Peyer's patch (tissue), 4 donors: ENCODE data around the gene KAZN. TPM values are rescaled to one million over a fixed set of nuclear protein-coding genes. Genes with fewer than 3 reads are reported as not detected.

Experiments
- DNase-seq, 3 donors: peaks; one replicate each; pipeline ENCODE4 v3.0.0-alpha.2; 2017 to 2019
- H3K27ac ChIP-seq, 4 donors: fragments of 200-600 bp; sonication (generic); one replicate each; pipeline ENCODE4 v1.5.1; 2016 to 2019
- H3K27me3 ChIP-seq, 2 donors: fragments of 200-600 bp; sonication (generic); one replicate each; pipeline ENCODE4 v1.5.1; 2019
- H3K36me3 ChIP-seq, 3 donors: fragments of 200-600 bp; sonication (generic); one replicate each; pipeline ENCODE4 v1.5.1; 2016 to 2019
- H3K4me1 ChIP-seq, 4 donors: fragments of 200-600 bp; sonication (generic); one replicate each; pipeline ENCODE4 v1.5.1; 2016 to 2019
- H3K4me3 ChIP-seq, 4 donors: fragments of 200-600 bp; sonication (generic); 1 replicate in 3 of 4; 2 replicates in 1 of 4; pipeline ENCODE4 v1.5.1; 2016 to 2019; ENCODE audit warnings: mild to moderate bottlenecking in 1 of 4
- H3K9me3 ChIP-seq, 4 donors: fragments of 200-600 bp; sonication (generic); one replicate each; pipeline ENCODE4 v1.5.1; 2016 to 2019; ENCODE audit warnings: mild to moderate bottlenecking in 1 of 4
- POLR2A ChIP-seq, 2 donors: fragments of 450-650 bp; IDR thresholded peaks; one replicate each; pipeline ENCODE4 v1.5.1; 2017; ENCODE audit warnings: antibody characterized with exemption in 2 of 2, mild to moderate bottlenecking in 2 of 2, moderate library complexity in 2 of 2
- total RNA-seq, 4 donors: library from RNA; depleted of rRNA; stranded (reverse); fragments of >200 nt; gene quantifications; one replicate each; pipeline ENCODE4 v1.1.0, GENCODE V29; 2016
- TF ChIP-seq, protein P1 (sequence below), 6 experiments: fragments of 450-650 bp in 4 of 6; fragments of 200-600 bp in 2 of 6; sonication (generic) in 1 of 6; IDR thresholded peaks; one replicate each; pipeline ENCODE4 v1.5.1; 2017 to 2019; ENCODE audit warnings: antibody characterized with exemption in 6 of 6, mild to moderate bottlenecking in 3 of 6, moderate library complexity in 1 of 6

KAZN gene
- total RNA-seq, 4 donors from 2014 or later = 14.9 to 25.5 (median 21.7) TPM

DNA sequence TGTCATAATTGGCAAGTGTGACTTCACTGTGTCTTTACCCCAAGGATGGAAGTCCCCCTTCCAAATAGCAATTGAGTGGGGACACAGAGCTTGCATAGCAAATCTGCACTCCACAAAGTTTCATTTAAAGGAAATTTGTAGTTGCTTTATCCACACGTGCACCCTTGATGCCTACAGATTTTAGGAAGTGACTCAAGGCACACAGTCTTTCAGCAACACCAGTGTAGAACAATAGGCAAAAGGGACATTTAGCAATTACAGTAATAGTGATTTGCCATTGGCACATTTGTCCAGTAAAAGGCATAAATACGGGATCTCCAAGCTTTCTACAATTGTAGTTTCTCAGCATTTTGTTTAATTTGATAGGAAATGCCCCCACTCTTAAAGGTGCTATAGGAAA is 43.4 kb upstream of the KAZN start:
- TF ChIP-seq POLR2A (IDR thresholded peaks at IDR 0.05) = no peak
- TF ChIP-seq, protein P1, sequence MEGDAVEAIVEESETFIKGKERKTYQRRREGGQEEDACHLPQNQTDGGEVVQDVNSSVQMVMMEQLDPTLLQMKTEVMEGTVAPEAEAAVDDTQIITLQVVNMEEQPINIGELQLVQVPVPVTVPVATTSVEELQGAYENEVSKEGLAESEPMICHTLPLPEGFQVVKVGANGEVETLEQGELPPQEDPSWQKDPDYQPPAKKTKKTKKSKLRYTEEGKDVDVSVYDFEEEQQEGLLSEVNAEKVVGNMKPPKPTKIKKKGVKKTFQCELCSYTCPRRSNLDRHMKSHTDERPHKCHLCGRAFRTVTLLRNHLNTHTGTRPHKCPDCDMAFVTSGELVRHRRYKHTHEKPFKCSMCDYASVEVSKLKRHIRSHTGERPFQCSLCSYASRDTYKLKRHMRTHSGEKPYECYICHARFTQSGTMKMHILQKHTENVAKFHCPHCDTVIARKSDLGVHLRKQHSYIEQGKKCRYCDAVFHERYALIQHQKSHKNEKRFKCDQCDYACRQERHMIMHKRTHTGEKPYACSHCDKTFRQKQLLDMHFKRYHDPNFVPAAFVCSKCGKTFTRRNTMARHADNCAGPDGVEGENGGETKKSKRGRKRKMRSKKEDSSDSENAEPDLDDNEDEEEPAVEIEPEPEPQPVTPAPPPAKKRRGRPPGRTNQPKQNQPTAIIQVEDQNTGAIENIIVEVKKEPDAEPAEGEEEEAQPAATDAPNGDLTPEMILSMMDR (IDR thresholded peaks at IDR 0.05) = no peak
- DNase-seq = no peak

DNA sequence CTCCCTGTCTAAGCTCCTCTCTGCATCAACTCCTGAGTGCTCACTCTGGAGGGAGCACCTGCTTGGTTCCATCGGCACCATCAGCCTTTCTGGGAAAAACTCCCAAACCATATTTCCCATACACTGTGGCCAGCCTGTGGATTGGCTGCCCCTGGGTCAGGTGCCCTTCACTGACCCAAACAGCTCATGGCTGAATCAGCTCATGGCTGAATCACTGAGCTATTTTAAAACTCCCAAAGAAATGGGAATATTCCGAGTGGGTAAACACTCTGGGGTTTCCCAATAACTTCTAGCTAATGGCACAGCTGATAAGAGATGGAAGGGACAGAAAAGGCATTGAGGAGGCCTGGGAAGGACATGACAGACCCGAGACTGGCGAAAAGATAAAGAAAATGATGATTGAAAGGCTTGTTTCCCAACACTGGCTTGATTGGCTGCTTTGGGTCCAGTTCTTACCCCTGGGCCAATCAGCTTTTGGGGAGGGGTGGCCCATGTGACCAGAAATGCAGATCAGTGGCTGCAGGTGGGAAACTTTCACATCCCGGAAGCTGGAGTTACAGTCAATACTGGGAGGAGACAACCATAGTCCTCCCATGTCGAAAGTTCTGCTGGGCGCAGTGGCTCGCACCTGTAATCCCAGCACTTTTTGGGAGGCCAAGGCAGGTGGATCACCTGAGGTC is 37.3 kb upstream of the KAZN start:
- DNase-seq = no peak
- no peaks in the 10 kb centered on the region for H3K36me3 ChIP-seq
- TF ChIP-seq, protein P1 (IDR thresholded peaks at IDR 0.05) = no peak
- TF ChIP-seq POLR2A (IDR thresholded peaks at IDR 0.05) = no peak
- H3K27ac ChIP-seq = no peak overlapping the region
- no peaks in the 10 kb centered on the region for H3K27me3 ChIP-seq
- H3K4me3 ChIP-seq = no peak overlapping the region
- H3K4me1 ChIP-seq = no peaks in the 10 kb centered on the region
- H3K9me3 ChIP-seq = no peaks in the 10 kb centered on the region

More for the DNA sequence above, 43.4 kb upstream of the KAZN start:
- Histone ChIP-seq H3K27me3 (no peaks in the 10 kb centered on the region), H3K4me1 (no peaks in the 10 kb centered on the region), H3K36me3 (no peaks in the 10 kb centered on the region), H3K27ac (no peak overlapping the region), H3K9me3 (no peaks in the 10 kb centered on the region), H3K4me3 (no peak overlapping the region)

DNA sequence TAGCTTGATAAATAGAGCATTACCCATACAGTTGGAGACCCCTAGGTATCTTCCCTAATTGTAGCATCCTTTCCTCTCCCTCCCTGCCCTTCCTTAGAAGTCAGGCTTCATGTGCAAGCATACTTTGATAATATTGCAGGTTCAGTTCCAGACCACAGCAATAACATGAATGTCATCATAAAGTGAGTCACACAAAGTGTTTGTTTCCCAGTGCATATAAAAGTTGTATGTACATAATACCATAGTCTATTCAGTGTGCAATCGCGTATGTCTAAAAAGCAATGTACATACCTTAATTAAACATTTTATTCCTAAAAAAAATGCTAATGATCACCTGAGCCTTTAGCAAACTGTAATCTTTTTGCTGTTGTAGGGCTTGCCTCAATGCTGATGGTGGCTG is 33.4 kb upstream of the KAZN start:
- no peak overlapping the region for H3K27ac ChIP-seq
- H3K27me3 ChIP-seq = no peaks in the 10 kb centered on the region
- H3K36me3 ChIP-seq = no peaks in the 10 kb centered on the region
- DNase-seq = no peak
- TF ChIP-seq, protein P1 (IDR thresholded peaks at IDR 0.05) = no peak
- TF ChIP-seq POLR2A (IDR thresholded peaks at IDR 0.05) = no peak
- H3K4me3 ChIP-seq = no peak overlapping the region
- peaks cover 0 to 2% (median 0%) of the 10 kb centered on the region in 4 donors for H3K9me3 ChIP-seq
- no peaks in the 10 kb centered on the region for H3K4me1 ChIP-seq

DNA sequence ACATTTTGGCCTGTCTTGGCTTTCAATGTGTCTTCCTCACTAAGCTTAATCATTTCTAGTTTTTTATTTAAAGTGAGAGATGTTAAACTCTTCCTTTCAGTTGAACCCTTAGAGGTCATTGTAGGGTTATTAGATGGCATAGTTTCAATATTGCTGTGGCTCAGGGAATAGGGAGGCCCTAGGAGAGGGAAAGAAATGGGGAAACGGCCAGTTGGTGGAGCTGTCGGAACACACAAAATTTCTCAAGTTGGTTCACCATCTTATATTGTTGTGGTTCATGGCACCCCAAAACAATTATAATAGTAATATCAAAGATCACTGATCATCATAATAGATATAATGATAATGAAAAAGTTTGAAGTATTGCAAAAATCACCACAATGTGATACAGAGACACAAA is 31.4 kb upstream of the KAZN start:
- no peaks in the 10 kb centered on the region for H3K4me1 ChIP-seq
- TF ChIP-seq POLR2A (IDR thresholded peaks at IDR 0.05) = no peak
- TF ChIP-seq, protein P1 (IDR thresholded peaks at IDR 0.05) = no peak
- H3K4me3 ChIP-seq = no peak overlapping the region

DNA sequence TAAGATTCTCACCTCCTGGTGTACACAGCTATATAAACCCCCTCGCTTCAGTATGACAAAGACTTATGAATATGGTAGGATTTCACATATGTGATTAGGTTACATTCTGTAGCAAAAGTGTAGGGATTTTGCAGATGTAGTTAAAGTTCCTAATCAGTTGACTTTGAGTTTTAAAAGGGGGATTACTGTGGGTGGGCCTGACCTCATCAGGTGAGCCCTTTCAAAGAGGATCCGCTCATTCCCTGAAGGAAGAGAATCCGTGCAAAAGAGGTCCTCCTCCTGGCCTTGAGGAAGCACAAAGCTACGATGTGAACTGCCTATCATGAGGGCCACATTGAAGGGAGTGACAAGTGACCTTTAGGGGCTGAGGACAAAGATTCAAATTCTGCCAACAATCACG is 30.6 kb upstream of the KAZN start:
- Histone ChIP-seq H3K4me3 (no peak overlapping the region), H3K27me3 (no peaks in the 10 kb centered on the region), H3K27ac (no peak overlapping the region), H3K4me1 (no peaks in the 10 kb centered on the region), H3K36me3 (no peaks in the 10 kb centered on the region), H3K9me3 (peaks cover 0 to 2% (median 0%) of the 10 kb centered on the region in 4 donors)
- TF ChIP-seq, protein P1 (IDR thresholded peaks at IDR 0.05) = no peak
- no peak for TF ChIP-seq POLR2A (IDR thresholded peaks at IDR 0.05)
- DNase-seq = no peak

More for the DNA sequence above, 31.4 kb upstream of the KAZN start:
- no peak for DNase-seq
- Histone ChIP-seq H3K36me3 (no peaks in the 10 kb centered on the region), H3K9me3 (peaks cover 0 to 2% (median 0%) of the 10 kb centered on the region in 4 donors), H3K27ac (no peak overlapping the region), H3K27me3 (no peaks in the 10 kb centered on the region)
